Measurements from ENCODE around the gene MCM3. TPM values are rescaled to one million over a fixed set of nuclear protein-coding genes. Genes with fewer than 3 reads are reported as not detected.

MCM3 gene
- total and polyA plus RNA-seq, 4 donors = 7.4 to 60.8 (median 12.3) TPM

GRCh38 chr6:52300489-52300931 lies 16.0 kb upstream of the MCM3 start:
- Histone ChIP-seq H3K36me3 (ENCODE audit: control insufficient read depth in 4 of 4, insufficient read depth in 3 of 4, low read depth in 1 of 4, low read length in 3 of 4) (no peaks in the 10 kb centered on the region), H3K4me1 (ENCODE audit: control insufficient read depth in 4 of 4, insufficient read depth in 4 of 4, low read length in 3 of 4) (no peaks in the 10 kb centered on the region), H3K4me3 (ENCODE audit: low read depth in 1 of 3, low read length in 3 of 3) (no peak overlapping the region), H3K27me3 (ENCODE audit: control insufficient read depth in 4 of 4, insufficient read depth in 4 of 4, low read length in 3 of 4) (no peaks in the 10 kb centered on the region), H3K9me3 (ENCODE audit: control insufficient read depth in 4 of 4, low read length in 3 of 4) (peaks cover 0 to 3% (median 0%) of the 10 kb centered on the region in 4 donors), H3K9ac (ENCODE audit: low read depth in 1 of 2, low read length in 2 of 2) (no peak overlapping the region), H3K27ac (ENCODE audit: low read depth in 1 of 2, low read length in 2 of 2) (no peak overlapping the region)
- no peak for DNase-seq (ENCODE audit: low spot score)
- WGBS = 98% methylated on average over 2 of the region's 2 CpGs
- TF ChIP-seq TAF1 (conservative IDR thresholded peaks at IDR 0.05) (no peak), RXRA (IDR thresholded peaks at IDR 0.05) (no peak), JUND (IDR thresholded peaks at IDR 0.05) (no peak)

- WGBS = 92% methylated on average over 3 of the region's 3 CpGs
These were observed 15.1 kb upstream of the MCM3 start for GRCh38 chr6:52299653-52300052.

More at GRCh38 chr6:52299653-52300052, 15.1 kb upstream of the MCM3 start:
- H3K27ac ChIP-seq (ENCODE audit: low read depth in 1 of 2, low read length in 2 of 2) = no peak overlapping the region
- H3K9me3 ChIP-seq (ENCODE audit: control insufficient read depth in 4 of 4, low read length in 3 of 4) = peaks cover 0 to 3% (median 0%) of the 10 kb centered on the region in 4 donors
- no peaks in the 10 kb centered on the region for H3K4me1 ChIP-seq (ENCODE audit: control insufficient read depth in 4 of 4, insufficient read depth in 4 of 4, low read length in 3 of 4)
- H3K27me3 ChIP-seq (ENCODE audit: control insufficient read depth in 4 of 4, insufficient read depth in 4 of 4, low read length in 3 of 4) = no peaks in the 10 kb centered on the region
- no peak for DNase-seq (ENCODE audit: low spot score)
- TF ChIP-seq RXRA (IDR thresholded peaks at IDR 0.05) (no peak), YY1 (IDR thresholded peaks at IDR 0.05) (no peak), NR2F2 (IDR thresholded peaks at IDR 0.05) (no peak), ZBTB33 (IDR thresholded peaks at IDR 0.05) (no peak), FOXA2 (IDR thresholded peaks at IDR 0.05) (no peak), RAD21 (IDR thresholded peaks at IDR 0.05) (no peak), FOXA1 (IDR thresholded peaks at IDR 0.05) (no peak), TAF1 (conservative IDR thresholded peaks at IDR 0.05) (no peak), JUND (IDR thresholded peaks at IDR 0.05) (no peak), HNF4G (IDR thresholded peaks at IDR 0.05) (no peak), EGR1 (IDR thresholded peaks at IDR 0.05; ENCODE audit: low read depth in 2 of 2) (no peak), HNF4A (conservative IDR thresholded peaks at IDR 0.05) (no peak)
- TF ChIP-seq, protein P1, sequence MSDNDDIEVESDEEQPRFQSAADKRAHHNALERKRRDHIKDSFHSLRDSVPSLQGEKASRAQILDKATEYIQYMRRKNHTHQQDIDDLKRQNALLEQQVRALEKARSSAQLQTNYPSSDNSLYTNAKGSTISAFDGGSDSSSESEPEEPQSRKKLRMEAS (IDR thresholded peaks at IDR 0.05) = no peak
- TF ChIP-seq, protein P2, sequence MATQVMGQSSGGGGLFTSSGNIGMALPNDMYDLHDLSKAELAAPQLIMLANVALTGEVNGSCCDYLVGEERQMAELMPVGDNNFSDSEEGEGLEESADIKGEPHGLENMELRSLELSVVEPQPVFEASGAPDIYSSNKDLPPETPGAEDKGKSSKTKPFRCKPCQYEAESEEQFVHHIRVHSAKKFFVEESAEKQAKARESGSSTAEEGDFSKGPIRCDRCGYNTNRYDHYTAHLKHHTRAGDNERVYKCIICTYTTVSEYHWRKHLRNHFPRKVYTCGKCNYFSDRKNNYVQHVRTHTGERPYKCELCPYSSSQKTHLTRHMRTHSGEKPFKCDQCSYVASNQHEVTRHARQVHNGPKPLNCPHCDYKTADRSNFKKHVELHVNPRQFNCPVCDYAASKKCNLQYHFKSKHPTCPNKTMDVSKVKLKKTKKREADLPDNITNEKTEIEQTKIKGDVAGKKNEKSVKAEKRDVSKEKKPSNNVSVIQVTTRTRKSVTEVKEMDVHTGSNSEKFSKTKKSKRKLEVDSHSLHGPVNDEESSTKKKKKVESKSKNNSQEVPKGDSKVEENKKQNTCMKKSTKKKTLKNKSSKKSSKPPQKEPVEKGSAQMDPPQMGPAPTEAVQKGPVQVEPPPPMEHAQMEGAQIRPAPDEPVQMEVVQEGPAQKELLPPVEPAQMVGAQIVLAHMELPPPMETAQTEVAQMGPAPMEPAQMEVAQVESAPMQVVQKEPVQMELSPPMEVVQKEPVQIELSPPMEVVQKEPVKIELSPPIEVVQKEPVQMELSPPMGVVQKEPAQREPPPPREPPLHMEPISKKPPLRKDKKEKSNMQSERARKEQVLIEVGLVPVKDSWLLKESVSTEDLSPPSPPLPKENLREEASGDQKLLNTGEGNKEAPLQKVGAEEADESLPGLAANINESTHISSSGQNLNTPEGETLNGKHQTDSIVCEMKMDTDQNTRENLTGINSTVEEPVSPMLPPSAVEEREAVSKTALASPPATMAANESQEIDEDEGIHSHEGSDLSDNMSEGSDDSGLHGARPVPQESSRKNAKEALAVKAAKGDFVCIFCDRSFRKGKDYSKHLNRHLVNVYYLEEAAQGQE (IDR thresholded peaks at IDR 0.05) = no peak
- no peak overlapping the region for H3K9ac ChIP-seq (ENCODE audit: low read depth in 1 of 2, low read length in 2 of 2)
- H3K36me3 ChIP-seq (ENCODE audit: control insufficient read depth in 4 of 4, insufficient read depth in 3 of 4, low read depth in 1 of 4, low read length in 3 of 4) = no peaks in the 10 kb centered on the region
- H3K4me3 ChIP-seq (ENCODE audit: low read depth in 1 of 3, low read length in 3 of 3) = no peak overlapping the region

Data from liver (tissue), 9 donors.